Left renal pelvis (tissue), 4 donors: ENCODE results near the gene ITGB5. TPM values are rescaled to one million over a fixed set of nuclear protein-coding genes. Genes with fewer than 3 reads are reported as not detected.
"Not testable (repeated sequence)": the region's sequence is repeated elsewhere in the genome, so short reads cannot be mapped to it uniquely, and the experiment has no call there.

Experiments used
- DNase-seq, 4 donors: peaks; one replicate each; pipeline ENCODE4 v3.0.0-alpha.2; 2013; ENCODE audit warnings: low read depth in 4 of 4, low spot score in 3 of 4
- polyA plus RNA-seq, 4 donors: library from polyadenylated mRNA; unstranded; fragments of 120-200 nt; gene quantifications; one replicate each; pipeline ENCODE4 v1.2.1, GENCODE V29; 2013; ENCODE audit not compliant: insufficient read length in 4 of 4

Gene ITGB5
- polyA plus RNA-seq, 4 donors = 63.8 to 101 (median 91.5) TPM

- no peak for DNase-seq
Observed at GRCh38 chr3:124793054-124793739, 94.0 kb downstream of the ITGB5 start.

- DNase-seq = no peak
Observed at GRCh38 chr3:124792341-124793040, 94.7 kb downstream of the ITGB5 start.

- no peak for DNase-seq
Observed at GRCh38 chr3:124791639-124792151, 95.5 kb downstream of the ITGB5 start.

GRCh38 chr3:124791142-124791541 lies 96.0 kb downstream of the ITGB5 start:
- no peak for DNase-seq

- not testable (repeated sequence) for DNase-seq
Observed at GRCh38 chr3:124789103-124789502, 98.1 kb downstream of the ITGB5 start.

- no peak for DNase-seq
Observed at GRCh38 chr3:124788254-124788745, 98.9 kb downstream of the ITGB5 start.

- DNase-seq = no peak
Observed at GRCh38 chr3:124787476-124788195, 99.5 kb downstream of the ITGB5 start.

- DNase-seq = no peak
Observed at GRCh38 chr3:124786511-124787241, 100.5 kb downstream of the ITGB5 start.

GRCh38 chr3:124785973-124786372 lies 101.2 kb downstream of the ITGB5 start:
- no peak for DNase-seq

GRCh38 chr3:124784686-124785382 lies 102.3 kb downstream of the ITGB5 start:
- no peak for DNase-seq

GRCh38 chr3:124783696-124784095 lies 103.5 kb downstream of the ITGB5 start:
- no peak for DNase-seq

GRCh38 chr3:124782377-124782712 lies 104.8 kb downstream of the ITGB5 start:
- DNase-seq = not testable (repeated sequence)

- no peak for DNase-seq
Observed at GRCh38 chr3:124781476-124782376, 105.4 kb downstream of the ITGB5 start.

- peak in 1 of 4 donors; percentile 51 for DNase-seq
Observed at GRCh38 chr3:124780761-124781475, 106.2 kb downstream of the ITGB5 start.

GRCh38 chr3:124780356-124780755 lies 106.8 kb downstream of the ITGB5 start:
- no peak for DNase-seq

GRCh38 chr3:124779751-124780191 lies 107.4 kb downstream of the ITGB5 start:
- DNase-seq = no peak

GRCh38 chr3:124779116-124779515 lies 108.0 kb downstream of the ITGB5 start:
- no peak for DNase-seq

GRCh38 chr3:124777762-124778470 lies 109.2 kb downstream of the ITGB5 start:
- DNase-seq = no peak
